GM21825 (cell line): Measurements from ENCODE around the gene DSCAML1.

Experiments used
- ATAC-seq: cut with Tn5 transposase; IDR thresholded peaks from one replicate; pipeline ENCODE4 v1.9.1; 2021; ENCODE audit warnings: mild to moderate bottlenecking, moderate library complexity; ENCODE audit not compliant: unreplicated experiment

DSCAML1 gene

DNA sequence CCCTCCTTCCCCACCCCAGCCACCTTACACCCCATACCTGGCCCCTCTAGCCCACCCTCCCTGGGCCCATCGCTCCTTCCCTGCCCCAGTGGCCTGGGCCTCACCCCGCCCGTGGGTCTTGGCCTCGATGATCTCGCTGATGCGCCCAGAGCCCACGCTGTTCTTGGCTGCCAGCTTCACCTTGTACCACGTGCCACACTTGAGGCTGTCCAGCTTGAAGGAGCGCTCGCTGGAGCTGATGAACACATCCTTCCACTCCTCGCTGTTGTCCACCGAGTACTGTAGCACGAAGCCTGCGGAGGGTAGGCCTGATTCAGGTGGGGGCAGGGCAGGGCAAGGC lies 359.3 kb downstream of the DSCAML1 start:
- no peak for ATAC-seq

DNA sequence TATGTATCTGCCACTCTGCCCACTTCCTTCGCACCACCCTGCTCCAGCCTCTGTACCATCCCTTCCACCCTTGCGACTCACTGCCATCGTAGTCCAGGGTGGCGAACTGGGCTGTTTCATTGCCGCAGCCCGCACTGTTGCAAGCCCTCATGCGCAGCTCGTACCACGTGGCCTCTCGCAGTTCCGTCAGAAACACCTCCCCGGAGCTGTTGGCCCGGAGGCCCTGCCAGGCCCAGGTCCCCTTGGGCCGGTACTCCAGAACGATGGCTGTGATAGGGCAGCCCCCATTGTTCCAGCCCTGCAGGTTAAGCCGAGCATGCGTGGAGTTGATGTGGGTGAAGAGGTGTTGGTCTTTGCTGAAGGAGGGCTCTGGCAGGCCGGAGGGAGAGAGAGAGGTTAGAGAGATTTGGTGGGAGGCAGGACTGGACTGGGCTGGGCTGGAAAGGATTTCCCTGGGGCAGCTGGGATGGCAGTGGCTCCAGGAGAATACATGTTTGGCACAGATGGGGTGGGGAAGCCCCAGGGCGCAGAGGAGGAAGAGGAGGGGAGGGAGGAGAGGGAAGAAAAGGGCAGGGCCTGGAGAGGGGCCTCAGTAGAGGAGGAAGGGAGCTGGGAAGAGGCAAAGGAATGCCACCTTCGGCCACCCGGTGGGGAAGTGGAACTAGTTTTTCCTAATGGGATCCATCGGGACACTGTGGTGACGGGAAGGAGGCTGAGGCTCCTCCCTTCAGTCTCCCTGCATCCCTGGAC lies 359.8 kb downstream of the DSCAML1 start:
- no peak for ATAC-seq

DNA sequence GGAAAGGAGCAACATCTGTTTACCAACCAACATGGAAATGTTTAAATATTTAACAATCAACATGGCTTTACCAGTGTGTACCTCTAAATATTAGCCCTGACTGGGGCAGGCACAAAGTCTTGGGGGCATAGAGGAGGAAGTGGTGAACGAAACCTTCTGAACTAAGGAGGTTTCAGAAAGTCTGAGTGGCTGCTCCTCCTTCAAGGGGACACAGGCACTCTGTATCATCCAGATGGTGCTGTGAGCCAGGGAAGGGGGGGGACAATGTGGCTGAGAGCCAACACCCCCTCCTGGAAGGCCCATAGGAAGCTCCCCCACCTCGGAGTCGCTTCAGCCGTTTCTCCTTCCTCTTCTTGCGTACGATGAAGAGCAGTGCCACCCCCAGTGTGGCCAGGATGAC lies 361.7 kb downstream of the DSCAML1 start:
- peak; percentile 70 for ATAC-seq

DNA sequence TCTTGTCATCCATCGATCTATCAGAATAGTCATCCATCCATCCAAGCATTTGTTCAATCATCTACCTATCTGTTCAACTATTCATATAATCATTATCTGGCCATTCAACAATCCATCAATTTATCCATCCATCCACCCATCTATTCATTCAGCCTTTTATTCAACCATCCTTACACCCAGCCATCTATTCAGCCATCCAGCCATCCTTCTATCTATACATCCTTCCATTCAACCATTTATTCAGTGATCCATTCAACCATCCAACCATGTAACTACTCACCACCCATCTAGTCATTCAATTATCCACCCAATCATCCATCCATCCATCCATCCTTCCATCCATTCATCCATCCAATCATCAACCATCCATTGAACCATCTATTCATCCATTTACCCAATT lies 362.5 kb downstream of the DSCAML1 start:
- no peak for ATAC-seq

DNA sequence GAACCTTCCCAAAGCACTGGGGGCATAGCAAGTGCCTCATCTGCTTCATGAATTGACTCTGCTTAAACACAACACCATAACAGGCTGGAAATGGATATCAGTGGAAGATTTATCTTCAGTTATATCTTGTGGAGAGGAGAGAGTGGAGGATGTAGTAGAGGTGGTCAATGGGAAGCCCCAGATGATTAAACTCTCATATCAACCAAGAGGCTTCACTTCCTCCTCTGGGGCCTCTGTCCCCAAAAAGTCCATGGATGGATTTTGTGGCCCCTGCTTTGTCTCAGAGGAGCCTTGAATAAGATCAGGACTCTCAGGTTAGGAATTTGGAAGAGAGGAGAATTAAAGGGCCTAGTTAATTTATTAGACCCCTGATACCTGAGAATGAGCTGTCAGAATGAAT lies 363.3 kb downstream of the DSCAML1 start:
- no peak for ATAC-seq

DNA sequence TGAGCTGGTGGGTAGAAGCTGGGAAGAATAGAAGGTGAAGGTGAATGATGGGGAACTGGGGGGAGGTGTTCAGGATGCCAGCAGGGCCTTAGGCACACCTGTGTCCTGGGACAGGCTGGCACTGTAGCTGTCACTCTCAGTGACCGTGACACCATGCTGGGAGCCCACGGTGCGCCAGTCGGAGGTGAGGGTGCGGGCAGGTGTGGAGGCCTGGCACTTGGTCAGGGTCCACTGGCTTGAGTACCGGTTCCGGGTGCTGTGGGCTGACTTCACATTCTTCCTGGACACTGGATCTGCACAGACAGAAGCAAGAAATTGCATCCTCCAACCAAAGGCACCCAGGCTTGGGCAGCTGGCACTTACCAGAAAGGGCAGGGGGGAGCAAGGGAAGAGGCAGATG lies 365.6 kb downstream of the DSCAML1 start:
- ATAC-seq = no peak

DNA sequence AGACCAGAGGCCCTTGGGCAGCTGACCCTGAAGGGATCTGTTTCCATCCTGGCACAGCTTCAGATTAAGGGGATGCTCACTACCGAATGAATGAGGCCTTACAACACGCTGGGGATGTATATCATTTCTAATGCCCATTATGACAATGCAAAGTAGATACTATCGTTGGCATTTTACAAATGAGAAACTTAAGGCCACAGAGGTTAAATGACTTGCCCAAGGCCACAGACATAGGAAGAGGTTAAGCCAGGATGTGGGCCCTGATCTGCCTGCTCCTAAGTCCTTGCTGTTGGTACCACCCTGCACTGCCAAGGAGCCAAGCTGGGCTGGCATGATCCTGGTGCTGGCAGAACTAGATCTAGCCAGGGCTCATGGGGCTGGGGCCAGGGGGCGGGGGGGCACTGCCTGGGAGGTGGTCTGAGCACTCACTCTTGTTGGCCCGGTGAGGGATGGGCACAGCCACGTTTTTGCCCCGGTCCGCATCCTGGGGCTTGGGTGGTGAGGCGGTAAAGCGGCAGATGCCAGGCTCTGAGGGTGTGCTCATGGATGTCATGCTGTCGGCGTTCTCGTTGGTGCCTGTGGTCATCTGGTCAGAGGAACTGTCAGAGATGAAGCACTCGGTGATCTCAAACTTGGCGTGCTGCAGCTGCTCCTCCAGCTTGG lies 366.6 kb downstream of the DSCAML1 start:
- ATAC-seq = no peak

DNA sequence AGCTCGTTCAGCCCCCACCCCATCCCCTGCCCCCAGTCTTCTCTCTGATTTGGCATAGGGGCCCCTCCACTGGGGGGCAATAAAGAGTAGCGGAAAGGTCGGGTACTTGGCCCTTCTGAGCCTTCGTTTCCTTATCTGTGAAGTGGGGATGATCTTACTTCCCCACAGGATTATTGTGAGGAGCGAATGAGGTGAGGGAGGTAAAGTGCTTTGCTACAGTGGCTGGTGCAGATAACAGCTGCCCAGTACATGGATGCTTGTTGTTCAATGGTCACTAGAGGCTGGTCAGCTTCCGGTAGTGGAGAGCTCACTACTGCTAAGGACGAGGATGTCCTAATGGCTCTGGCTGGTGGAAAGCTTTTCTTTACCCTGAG lies 368.2 kb downstream of the DSCAML1 start:
- no peak for ATAC-seq

DNA sequence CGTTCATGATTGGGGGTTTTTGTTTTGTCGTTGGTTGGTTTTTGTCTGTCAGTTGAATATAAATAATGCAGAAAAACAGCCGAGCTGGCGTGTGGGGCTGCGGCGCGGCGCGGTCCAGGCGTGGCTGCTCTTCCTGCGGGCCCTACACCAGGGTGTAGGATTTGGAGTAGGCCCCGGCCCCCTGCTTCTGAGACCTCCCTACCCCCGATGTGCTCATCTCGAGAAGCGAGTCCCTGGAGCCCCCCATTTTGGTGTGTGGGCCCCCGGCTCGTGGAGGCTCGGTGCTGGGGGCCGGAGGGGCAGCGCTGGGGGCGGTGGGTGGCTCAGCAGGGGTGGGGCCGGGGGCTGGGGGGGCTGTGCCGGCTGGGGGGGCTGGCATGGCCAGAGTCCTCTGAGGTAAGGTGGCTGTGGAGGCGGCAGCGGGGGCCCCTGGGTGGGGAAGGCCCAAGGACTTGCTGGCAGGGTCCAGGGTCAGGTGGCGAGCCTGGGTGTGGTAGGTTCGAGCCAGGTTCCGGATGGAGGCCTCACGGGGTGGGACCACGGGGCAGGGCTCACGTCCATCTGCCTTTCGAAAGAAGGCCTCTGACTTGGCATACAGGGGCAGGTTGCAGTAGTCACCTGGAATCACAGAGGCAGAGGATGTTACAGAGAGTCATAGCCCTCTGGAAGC lies 368.7 kb downstream of the DSCAML1 start:
- no peak for ATAC-seq

DNA sequence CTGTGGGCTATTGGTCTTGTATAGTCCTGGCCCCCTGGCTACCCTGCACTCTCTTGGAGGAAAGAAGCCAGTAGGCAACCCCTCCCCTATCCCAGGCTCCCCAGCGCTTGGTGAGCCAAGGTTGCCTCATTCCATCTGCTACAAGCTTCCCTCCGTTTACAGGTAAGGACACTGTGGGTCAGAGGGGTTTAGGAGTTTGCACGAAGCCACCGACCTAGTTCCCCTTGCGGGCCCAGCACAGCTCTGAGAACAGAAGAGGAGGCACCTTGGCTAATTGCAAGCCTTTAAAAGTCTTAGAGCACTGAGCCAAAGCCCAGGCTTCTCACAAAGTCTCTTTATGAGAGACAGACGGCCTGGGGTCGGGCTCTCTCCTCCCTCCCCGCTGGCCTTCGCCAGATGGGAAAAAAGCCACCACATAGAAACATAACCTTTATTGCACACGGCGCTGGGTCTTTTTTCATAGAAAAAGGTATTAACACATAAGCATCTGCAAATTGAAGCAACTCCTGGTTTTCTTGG lies 369.6 kb downstream of the DSCAML1 start:
- ATAC-seq = no peak

DNA sequence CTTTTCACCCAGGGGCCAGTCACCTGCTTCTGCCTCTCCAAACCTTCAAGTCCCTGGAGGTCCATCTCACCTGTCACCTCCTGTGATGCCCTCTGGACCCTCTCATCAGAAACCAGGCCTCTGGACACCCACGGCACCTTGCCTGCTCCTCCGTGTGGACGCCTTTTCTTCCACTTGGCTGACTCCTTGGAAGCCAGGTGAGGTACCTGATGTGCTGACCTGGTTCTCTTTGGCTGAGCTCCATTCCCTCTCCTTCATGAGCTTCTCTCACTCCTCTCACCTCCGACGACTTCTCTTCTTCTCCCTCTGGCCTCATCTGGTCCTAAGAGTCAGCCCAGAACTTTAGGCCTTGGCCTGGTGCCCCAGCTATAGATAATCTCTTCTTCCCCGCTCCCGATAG lies 370.1 kb downstream of the DSCAML1 start:
- no peak for ATAC-seq

DNA sequence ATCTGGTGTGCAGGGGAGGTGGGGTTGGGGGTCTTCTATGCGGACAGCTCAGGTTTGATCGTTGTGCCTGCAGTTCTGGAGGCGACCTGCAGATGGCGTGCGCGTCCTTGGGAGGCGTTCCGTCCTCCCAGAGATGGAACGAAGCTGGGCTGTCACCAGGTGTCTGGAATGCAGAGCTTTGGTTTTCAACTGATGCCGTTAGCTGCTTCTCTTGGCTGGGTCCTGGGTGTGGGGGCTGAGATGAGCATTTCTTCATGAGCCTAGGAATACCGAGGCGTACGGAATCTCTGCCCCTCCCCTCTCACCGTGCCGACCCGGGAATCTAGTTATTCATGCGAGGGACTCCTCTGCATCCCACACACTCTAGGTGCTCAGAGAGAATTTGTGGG lies 370.7 kb downstream of the DSCAML1 start:
- no peak for ATAC-seq

DNA sequence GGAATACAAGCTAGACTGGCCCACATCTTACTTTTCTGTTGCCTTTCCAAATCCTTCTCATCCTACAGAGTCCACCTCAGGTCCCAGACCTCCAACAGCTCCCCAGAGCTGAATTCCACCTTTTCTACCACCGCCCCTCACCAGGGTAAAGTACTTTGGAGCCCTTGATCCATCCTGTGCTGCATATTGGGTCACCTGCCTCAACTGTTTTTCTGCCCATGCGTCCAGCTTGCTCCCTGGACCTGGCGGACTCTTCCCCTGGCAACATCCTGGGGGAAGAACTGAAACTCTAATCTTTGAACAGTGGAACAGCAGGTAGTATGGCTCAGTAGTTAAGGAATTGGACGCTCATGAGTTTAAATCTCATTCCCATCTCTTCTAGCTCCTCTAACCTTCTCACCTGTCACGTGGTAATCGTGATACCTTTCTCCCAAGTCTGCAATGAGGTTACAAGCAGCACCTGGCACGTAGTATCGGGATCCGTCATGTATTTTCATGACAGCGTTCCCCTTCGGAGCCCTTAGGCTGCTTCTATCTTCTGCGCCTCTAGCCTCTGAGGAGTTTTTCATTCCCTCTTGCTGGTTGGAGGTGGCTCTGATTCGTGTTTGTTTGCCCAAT lies 371.2 kb downstream of the DSCAML1 start:
- no peak for ATAC-seq

DNA sequence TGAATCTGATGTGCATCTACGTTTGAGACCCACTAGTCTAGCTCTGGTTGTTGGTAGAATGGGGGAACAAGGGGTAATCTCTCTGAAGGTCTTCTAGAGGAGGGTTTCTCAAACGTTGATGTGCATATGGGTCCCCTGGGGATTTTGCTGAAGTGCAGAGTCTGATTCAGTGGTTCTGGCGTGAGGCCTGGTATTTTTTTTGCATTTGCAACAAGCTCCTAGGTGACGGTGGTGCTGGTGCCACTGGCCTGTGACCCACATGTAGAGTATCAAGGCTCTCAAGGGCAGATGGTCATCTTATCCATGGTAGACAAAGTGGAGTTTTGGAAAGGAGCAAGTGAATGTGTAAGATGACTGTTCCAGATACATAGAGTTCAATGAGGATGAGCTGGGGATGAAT lies 372.2 kb downstream of the DSCAML1 start:
- no peak for ATAC-seq

DNA sequence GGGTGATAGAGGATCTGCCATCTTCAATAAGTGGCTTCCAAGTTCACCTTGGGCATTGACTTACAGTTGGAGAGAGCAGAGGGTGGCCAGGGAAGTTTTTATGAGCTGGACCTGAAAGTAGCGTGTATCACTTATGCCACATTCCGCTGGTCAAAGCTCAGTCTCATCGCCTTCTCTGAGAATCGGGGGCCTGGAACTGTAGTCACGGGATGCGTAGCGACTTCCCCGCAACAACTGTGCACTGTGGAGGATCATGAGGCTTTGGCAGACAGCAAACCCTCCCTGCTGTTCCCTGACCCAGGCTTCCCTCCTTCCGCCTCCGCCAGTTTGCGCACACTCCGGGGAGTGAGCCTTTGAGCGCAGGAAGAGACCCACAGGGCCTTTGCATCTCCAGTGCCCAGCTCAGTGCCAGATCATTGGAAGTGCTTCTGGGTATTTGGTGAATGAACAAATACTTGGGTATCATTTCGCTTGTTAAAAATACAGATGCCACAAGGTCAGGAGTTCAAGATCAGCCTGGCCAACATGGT lies 373.9 kb downstream of the DSCAML1 start:
- no peak for ATAC-seq

DNA sequence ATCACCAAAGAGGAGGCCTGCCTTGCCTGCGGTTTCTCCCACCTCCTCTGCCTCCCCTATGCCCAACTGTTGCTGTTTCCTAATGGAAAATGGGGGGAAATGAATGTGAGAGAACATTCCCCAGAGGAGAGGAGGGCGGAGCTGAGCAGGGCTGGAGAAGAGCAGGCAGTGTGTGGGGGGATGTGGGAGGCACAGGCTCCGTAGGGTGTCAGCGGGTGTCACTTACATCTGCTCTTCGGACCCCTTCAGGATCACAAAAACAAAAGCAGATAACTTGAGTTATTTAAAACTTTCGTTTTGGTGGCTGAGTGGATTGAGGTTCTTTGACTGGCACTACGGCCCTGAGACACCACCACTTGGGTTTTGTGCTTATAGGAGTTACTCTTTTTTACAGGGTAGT lies 375.5 kb downstream of the DSCAML1 start:
- no peak for ATAC-seq

DNA sequence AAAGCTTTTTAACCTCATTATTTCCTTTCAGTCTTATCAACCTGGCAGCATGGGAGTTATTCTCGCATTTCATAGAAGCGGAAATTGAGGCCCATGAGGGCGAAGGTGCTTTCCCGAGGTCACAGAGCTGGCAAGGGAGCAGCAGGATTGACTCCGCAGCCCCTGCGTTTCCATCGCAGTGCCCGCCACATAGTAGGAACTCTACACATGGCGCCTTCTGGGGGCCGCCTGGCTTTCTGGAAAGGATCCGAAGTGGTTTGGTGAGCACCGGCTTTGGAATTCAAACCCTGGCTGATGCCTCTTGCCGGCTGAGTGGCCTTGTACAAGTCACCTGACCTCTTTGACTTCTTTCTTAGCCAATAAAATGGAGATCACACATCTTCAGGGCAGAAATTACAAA lies 376.0 kb downstream of the DSCAML1 start:
- no peak for ATAC-seq

DNA sequence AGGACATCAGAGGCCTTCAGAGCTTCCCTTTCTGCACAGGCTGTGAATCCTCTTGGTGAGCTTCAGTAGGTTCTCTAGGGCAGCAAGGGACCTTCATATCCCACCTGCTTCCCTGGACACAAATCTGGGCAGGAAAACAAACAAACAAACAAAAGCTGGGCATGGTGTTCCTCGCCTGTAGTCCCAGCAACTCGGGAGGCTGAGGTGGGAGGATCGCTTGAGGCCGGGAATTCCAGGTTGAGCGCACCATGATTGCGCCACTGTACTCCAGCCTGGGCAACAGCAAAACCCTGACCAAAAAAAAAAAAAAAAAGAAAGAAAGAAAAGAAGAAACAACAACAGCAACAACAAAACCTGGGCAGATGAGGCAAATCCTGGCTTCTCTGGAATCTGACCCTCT lies 376.4 kb downstream of the DSCAML1 start:
- ATAC-seq = no peak

DNA sequence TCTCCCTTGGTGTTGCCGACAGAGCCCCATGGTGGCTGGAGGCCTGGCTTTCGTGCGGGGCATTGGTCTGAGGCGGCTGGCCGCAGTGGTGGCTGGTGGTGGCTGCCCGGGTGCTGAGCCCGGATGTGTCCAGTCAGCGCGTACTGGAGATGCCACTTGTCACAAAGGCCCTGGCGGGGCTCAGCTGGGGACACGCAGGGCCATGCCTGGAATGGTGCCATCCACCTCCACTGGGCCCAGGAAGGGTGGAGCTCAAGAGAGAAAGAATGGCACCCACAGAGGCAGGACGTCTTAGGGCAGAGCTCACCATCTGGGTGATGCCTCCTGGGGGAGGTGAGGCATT lies 376.9 kb downstream of the DSCAML1 start:
- ATAC-seq = no peak

DNA sequence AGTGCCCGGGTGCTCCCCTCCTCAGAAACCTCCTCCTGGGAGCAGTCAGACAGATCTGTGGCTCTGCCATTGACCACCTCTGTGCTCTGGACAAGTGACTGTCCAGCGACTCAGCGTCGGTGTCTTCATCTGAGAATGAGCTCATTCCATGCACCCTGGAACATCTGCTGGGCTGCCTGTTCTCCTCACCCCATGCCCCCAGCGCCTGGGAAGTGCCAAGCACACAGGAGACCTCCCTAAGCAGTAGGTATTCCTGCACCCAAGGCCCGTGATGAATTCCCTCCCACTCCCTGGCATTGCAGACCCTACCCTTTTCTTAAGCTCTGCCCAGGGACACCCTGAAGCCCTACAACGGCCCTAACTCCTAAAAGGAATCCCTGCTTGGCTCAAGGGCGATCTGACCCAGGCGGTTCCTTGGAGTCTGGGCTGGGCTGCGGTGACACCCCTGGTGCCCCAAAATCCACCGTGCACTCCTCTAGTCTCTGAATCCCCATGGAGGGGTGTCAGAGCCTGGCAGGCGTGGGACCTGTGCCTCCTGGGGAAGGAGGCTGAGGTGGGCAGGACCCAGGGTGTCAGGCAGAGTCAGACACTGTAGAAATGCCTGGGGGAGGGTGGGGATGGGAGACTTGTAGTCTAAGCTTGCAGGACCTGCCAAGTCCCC lies 377.4 kb downstream of the DSCAML1 start:
- no peak for ATAC-seq
